HFFc6 (cell line): Measurements from ENCODE around the gene TREML4. TPM values are rescaled to one million over a fixed set of nuclear protein-coding genes. Genes with fewer than 3 reads are reported as not detected.

Experiments
- DNase-seq: peaks from one replicate; pipeline ENCODE4 v3.0.0-alpha.2; 2018
- H3K27ac Mint-ChIP-seq: 2 replicates; pipeline ENCODE4 v1.8.0; 2020; ENCODE audit warnings: mild to moderate bottlenecking, mixed read lengths
- H3K27me3 Mint-ChIP-seq: 2 replicates; pipeline ENCODE4 v1.8.0; 2021; ENCODE audit warnings: mild to moderate bottlenecking, moderate library complexity, mixed read lengths; ENCODE audit not compliant: insufficient read depth
- H3K36me3 Mint-ChIP-seq: 2 replicates; pipeline ENCODE4 v1.8.0; 2021; ENCODE audit warnings: low read depth, mixed read lengths
- H3K4me1 Mint-ChIP-seq: 2 replicates; pipeline ENCODE4 v1.8.0; 2020; ENCODE audit warnings: low read depth, mixed read lengths
- H3K4me3 Mint-ChIP-seq: 2 replicates; pipeline ENCODE4 v1.8.0; 2020; ENCODE audit warnings: mild to moderate bottlenecking, moderate library complexity, mixed read lengths
- H3K9me3 Mint-ChIP-seq: 2 replicates; pipeline ENCODE4 v1.8.0; 2020; ENCODE audit warnings: mild to moderate bottlenecking, mixed read lengths
- CTCF ChIP-seq: fragments of 200-600 bp; sonication (generic); IDR thresholded peaks from 2 replicates; pipeline ENCODE4 v1.5.0; 2021; ENCODE audit warnings: antibody characterized with exemption, mild to moderate bottlenecking
- total RNA-seq, 6 experiments: library from RNA; stranded (reverse); fragmentation: NEBNext Ultra II Directional; extraction: Animal tissue kit (Norgen Biotek cat#: 25700); gene quantifications; 2 replicates in 1 of 6; 3 replicates in 5 of 6; pipeline ENCODE4 v1.2.3, GENCODE V29; 2021

The TREML4 gene
- total RNA-seq, 6 experiments from 2014 or later, result not detected

- Mint-ChIP-seq H3K9me3 (peaks cover 11% of the 10 kb centered on the region), H3K27me3 (peaks cover 18% of the 10 kb centered on the region), H3K27ac (no peak overlapping the region), H3K36me3 (no peaks in the 10 kb centered on the region), H3K4me1 (no peaks in the 10 kb centered on the region), H3K4me3 (no peak overlapping the region)
- TF ChIP-seq CTCF, result no peak
- no peak for DNase-seq
These were observed 34.9 kb upstream of the TREML4 start for GRCh38 chr6:41193171-41193734.

GRCh38 chr6:41193884-41194283, 34.3 kb upstream of the TREML4 start:
- peaks cover 16% of the 10 kb centered on the region for H3K27me3 Mint-ChIP-seq
- TF ChIP-seq CTCF, result no peak
- no peaks in the 10 kb centered on the region for H3K4me1 Mint-ChIP-seq
- H3K9me3 Mint-ChIP-seq, result peaks cover 11% of the 10 kb centered on the region
- no peak overlapping the region for H3K27ac Mint-ChIP-seq
- no peaks in the 10 kb centered on the region for H3K36me3 Mint-ChIP-seq
- DNase-seq, result no peak
- H3K4me3 Mint-ChIP-seq, result no peak overlapping the region

- Mint-ChIP-seq H3K36me3 (no peaks in the 10 kb centered on the region), H3K27ac (no peak overlapping the region), H3K9me3 (peaks cover 9% of the 10 kb centered on the region), H3K27me3 (peaks cover 16% of the 10 kb centered on the region), H3K4me1 (no peaks in the 10 kb centered on the region), H3K4me3 (no peak overlapping the region)
- no peak for DNase-seq
- TF ChIP-seq CTCF, result no peak
These were observed 33.8 kb upstream of the TREML4 start for GRCh38 chr6:41194386-41194785.

- Mint-ChIP-seq H3K4me1 (no peaks in the 10 kb centered on the region), H3K4me3 (no peak overlapping the region), H3K27me3 (peaks cover 31% of the 10 kb centered on the region), H3K27ac (no peak overlapping the region), H3K9me3 (no peaks in the 10 kb centered on the region), H3K36me3 (no peaks in the 10 kb centered on the region)
- no peak for TF ChIP-seq CTCF
- no peak for DNase-seq
These were observed 30.9 kb upstream of the TREML4 start for GRCh38 chr6:41197234-41197633.

GRCh38 chr6:41199552-41200246, 28.4 kb upstream of the TREML4 start:
- no peak overlapping the region for H3K27ac Mint-ChIP-seq
- H3K36me3 Mint-ChIP-seq, result no peaks in the 10 kb centered on the region
- H3K9me3 Mint-ChIP-seq, result no peaks in the 10 kb centered on the region
- no peak for DNase-seq
- H3K4me3 Mint-ChIP-seq, result no peak overlapping the region
- peaks cover 34% of the 10 kb centered on the region for H3K27me3 Mint-ChIP-seq
- TF ChIP-seq CTCF, result no peak
- no peaks in the 10 kb centered on the region for H3K4me1 Mint-ChIP-seq
